ENCODE data around the gene CCDC82. TPM values are rescaled to one million over a fixed set of nuclear protein-coding genes. Genes with fewer than 3 reads are reported as not detected.

The CCDC82 gene
- total RNA-seq, 2 experiments from 2014 or later, result 22.2 to 43.6 TPM

GRCh38 chr11:96361778-96362177 is 27.9 kb downstream of the CCDC82 start:
- Histone ChIP-seq H4K20me1 (ENCODE audit: insufficient read depth, low read length) (no peaks in the 10 kb centered on the region), H3K9me3 (ENCODE audit: low read length) (no peaks in the 10 kb centered on the region), H2AFZ (ENCODE audit: low read length) (no peak overlapping the region), H3K36me3 (ENCODE audit: insufficient read depth, low read length) (peaks cover 41% of the 10 kb centered on the region), H3K79me2 (ENCODE audit: insufficient read depth, low read depth, low read length) (no peaks in the 10 kb centered on the region), H3K9me2 (ENCODE audit: insufficient read depth, low read length) (no peaks in the 10 kb centered on the region), H3K4me1 (ENCODE audit: insufficient read depth, low read length, poor library complexity, severe bottlenecking) (no peaks in the 10 kb centered on the region), H3K4me2 (ENCODE audit: low read length) (no peak overlapping the region), H3K4me3 (ENCODE audit: low read depth, low read length, poor library complexity, severe bottlenecking) (no peak overlapping the region), H3K27ac (ENCODE audit: low read depth, low read length, poor library complexity, severe bottlenecking) (no peak overlapping the region)
- POLR2A ChIA-PET, result interaction anchor here (0.6 to 1.2 kb wide), 12 partner anchors 9 to 389 kb away, joined by 3 to 7 read pairs (median 3); partner anchors contain the start of genes CCDC82, JRKL and MAML2
- DNase-seq (ENCODE audit: low spot score), result no peak
- no TSS peak for BruUV-seq (replicated peaks)
- CTCF ChIA-PET (ENCODE audit: unreplicated experiment), result no interaction called here
- no peak for TF ChIP-seq CTCF (conservative IDR thresholded peaks at IDR 0.05; ENCODE audit: low read length)
- no peak for TF ChIP-seq EZH2phosphoT487 (IDR thresholded peaks at IDR 0.05; ENCODE audit: borderline replicate concordance, low read depth, low read length)
- intact Hi-C loops (cut with micrococcal nuclease; ENCODE audit: unreplicated experiment), result no loop called here

DNA sequence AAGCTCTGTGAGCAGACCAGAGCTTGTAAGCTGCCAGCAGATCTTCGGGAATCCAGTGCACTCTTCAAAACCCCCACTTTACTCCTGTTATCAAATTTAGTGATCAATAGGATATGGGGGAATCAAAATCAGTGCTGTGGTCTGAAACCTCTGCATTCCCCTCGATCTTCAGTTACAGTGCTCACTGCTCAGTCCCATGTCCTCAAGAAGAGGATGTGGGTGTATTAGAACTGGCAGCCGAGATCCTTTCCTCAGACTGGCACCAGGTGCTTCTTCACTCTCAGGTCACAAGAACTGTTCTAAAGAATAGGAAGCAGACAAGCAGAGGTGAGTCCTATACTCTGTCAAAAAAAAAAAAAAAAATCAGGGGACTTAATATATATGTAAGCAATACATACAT is 31.4 kb downstream of the CCDC82 start:
- TF ChIP-seq EZH2phosphoT487 (IDR thresholded peaks at IDR 0.05; ENCODE audit: borderline replicate concordance, low read depth, low read length) (no peak), CTCF (conservative IDR thresholded peaks at IDR 0.05; ENCODE audit: low read length) (no peak)
- H3K4me2 ChIP-seq (ENCODE audit: low read length), result no peak overlapping the region
- peaks cover 51% of the 10 kb centered on the region for H3K36me3 ChIP-seq (ENCODE audit: insufficient read depth, low read length)
- no peak overlapping the region for H3K4me3 ChIP-seq (ENCODE audit: low read depth, low read length, poor library complexity, severe bottlenecking)
- H2AFZ ChIP-seq (ENCODE audit: low read length), result no peak overlapping the region
- no peaks in the 10 kb centered on the region for H3K79me2 ChIP-seq (ENCODE audit: insufficient read depth, low read depth, low read length)
- H3K27ac ChIP-seq (ENCODE audit: low read depth, low read length, poor library complexity, severe bottlenecking), result no peak overlapping the region
- ChIA-PET CTCF (ENCODE audit: unreplicated experiment) (no interaction called here), POLR2A (no interaction called here)
- no peak for DNase-seq (ENCODE audit: low spot score)
- no peaks in the 10 kb centered on the region for H3K4me1 ChIP-seq (ENCODE audit: insufficient read depth, low read length, poor library complexity, severe bottlenecking)
- H3K9me2 ChIP-seq (ENCODE audit: insufficient read depth, low read length), result no peaks in the 10 kb centered on the region
- H3K9me3 ChIP-seq (ENCODE audit: low read length), result no peaks in the 10 kb centered on the region
- no peaks in the 10 kb centered on the region for H4K20me1 ChIP-seq (ENCODE audit: insufficient read depth, low read length)
- BruUV-seq (replicated peaks), result no TSS peak
- intact Hi-C loops (cut with micrococcal nuclease; ENCODE audit: unreplicated experiment), result no loop called here

DNA sequence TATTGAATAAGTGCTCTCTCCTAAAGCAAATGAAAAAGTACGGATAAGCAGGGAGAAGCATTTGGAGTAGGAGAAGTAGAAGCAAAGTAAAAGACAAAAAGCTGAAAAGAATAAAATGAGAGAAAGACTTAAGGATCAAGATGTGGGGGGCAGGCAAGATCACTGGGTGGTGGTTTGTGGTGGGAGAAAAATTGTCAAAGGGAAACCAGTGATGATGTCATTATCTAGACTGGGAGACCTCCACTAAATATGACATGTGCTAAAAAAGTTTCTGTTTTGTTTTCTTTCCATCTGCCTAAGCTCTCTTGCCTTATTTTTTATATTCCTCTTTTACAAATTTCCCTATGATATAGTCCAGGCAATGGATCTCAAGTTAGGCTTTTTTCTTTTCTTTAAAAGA is 31.9 kb downstream of the CCDC82 start:
- DNase-seq (ENCODE audit: low spot score), result no peak
- TF ChIP-seq EZH2phosphoT487 (IDR thresholded peaks at IDR 0.05; ENCODE audit: borderline replicate concordance, low read depth, low read length), result no peak
- TF ChIP-seq CTCF (conservative IDR thresholded peaks at IDR 0.05; ENCODE audit: low read length), result no peak

More for the DNA sequence above, 31.9 kb downstream of the CCDC82 start:
- H3K4me2 ChIP-seq (ENCODE audit: low read length), result no peak overlapping the region
- intact Hi-C loops (cut with micrococcal nuclease; ENCODE audit: unreplicated experiment), result no loop called here
- H3K27ac ChIP-seq (ENCODE audit: low read depth, low read length, poor library complexity, severe bottlenecking), result no peak overlapping the region
- no TSS peak for BruUV-seq (replicated peaks)
- no peaks in the 10 kb centered on the region for H3K79me2 ChIP-seq (ENCODE audit: insufficient read depth, low read depth, low read length)
- H2AFZ ChIP-seq (ENCODE audit: low read length), result no peak overlapping the region
- no peak overlapping the region for H3K4me3 ChIP-seq (ENCODE audit: low read depth, low read length, poor library complexity, severe bottlenecking)
- H3K9me3 ChIP-seq (ENCODE audit: low read length), result no peaks in the 10 kb centered on the region
- ChIA-PET CTCF (ENCODE audit: unreplicated experiment) (no interaction called here), POLR2A (interaction anchor here (0.7 to 1.3 kb wide), 2 partner anchors 31 to 287 kb away, joined by 3 to 5 read pairs; partner anchors contain the start of gene CCDC82)
- no peaks in the 10 kb centered on the region for H4K20me1 ChIP-seq (ENCODE audit: insufficient read depth, low read length)
- H3K9me2 ChIP-seq (ENCODE audit: insufficient read depth, low read length), result no peaks in the 10 kb centered on the region
- H3K4me1 ChIP-seq (ENCODE audit: insufficient read depth, low read length, poor library complexity, severe bottlenecking), result no peaks in the 10 kb centered on the region
- peaks cover 52% of the 10 kb centered on the region for H3K36me3 ChIP-seq (ENCODE audit: insufficient read depth, low read length)
